Central memory CD8-positive, alpha-beta T cell (primary cell): ENCODE measurements around the gene FAM50B.

Experiments used
- ATAC-seq: fragments of 150-1000 bp; cut with Tn5 transposase; replicated peaks from 2 replicates; pipeline ENCODE4 v1.10.0; 2022; ENCODE audit warnings: mild to moderate bottlenecking, moderate FRiP score, moderate number of reproducible peaks; ENCODE audit not compliant: poor library complexity, severe bottlenecking; ENCODE audit errors: extremely low read depth
- DNase-seq, 2 donors: peaks; one replicate each; pipeline ENCODE4 v3.0.0; 2021; ENCODE audit warnings: low spot score in 2 of 2
- H3K27ac Mint-ChIP-seq: one replicate; pipeline ENCODE4 v1.8.0; 2022; ENCODE audit warnings: low read depth, mild to moderate bottlenecking, moderate library complexity, mixed read lengths
- H3K27me3 Mint-ChIP-seq: one replicate; pipeline ENCODE4 v1.8.0; 2022; ENCODE audit warnings: mixed read lengths
- H3K36me3 Mint-ChIP-seq: one replicate; pipeline ENCODE4 v1.8.0; 2022; ENCODE audit warnings: mild to moderate bottlenecking, moderate library complexity, mixed read lengths; ENCODE audit not compliant: insufficient read depth
- H3K4me1 Mint-ChIP-seq: one replicate; pipeline ENCODE4 v1.8.0; 2022; ENCODE audit warnings: mixed read lengths
- H3K4me3 Mint-ChIP-seq: one replicate; pipeline ENCODE4 v1.8.0; 2022; ENCODE audit warnings: mild to moderate bottlenecking, moderate library complexity, mixed read lengths
- H3K9me3 Mint-ChIP-seq: one replicate; pipeline ENCODE4 v1.8.0; 2022; ENCODE audit warnings: mixed read lengths

The FAM50B gene

DNA sequence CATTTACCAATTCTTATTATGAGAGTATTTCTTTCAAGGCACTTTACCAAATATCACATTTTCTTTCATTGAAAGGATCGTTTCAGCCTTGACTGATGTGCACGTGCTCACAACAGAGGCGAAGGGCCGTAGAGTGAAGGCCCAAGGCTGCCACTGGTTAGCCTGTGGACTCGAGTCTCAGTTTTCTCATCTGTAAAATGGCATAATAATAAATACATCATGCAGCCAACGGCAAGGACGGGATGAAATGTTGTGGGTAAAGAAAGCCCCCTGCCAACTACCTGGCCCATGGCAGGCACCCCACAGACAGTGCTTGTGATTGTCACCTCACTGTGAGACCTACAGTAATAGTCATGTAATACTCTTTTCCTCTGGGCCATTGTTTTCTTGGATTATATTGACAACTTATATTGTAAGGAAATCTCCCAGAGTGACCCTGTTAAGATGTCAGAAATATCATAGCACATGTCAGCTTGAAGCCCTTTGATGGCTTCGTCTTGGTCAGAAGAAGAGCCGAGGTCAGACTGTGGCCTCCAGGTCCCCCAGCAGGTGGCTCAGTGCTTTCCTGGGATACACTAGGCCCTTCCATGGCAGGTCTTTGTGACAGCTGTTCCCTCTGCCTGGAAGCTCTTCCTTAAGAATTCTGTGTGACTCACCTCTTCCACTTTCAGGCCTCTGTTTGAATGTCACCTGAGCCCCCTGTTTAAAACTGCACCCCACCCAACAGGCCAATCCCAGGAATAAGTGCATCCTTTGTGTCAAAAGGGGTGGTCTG, 36.3 kb downstream of the FAM50B start:
- DNase-seq: no peak
- Mint-ChIP-seq H3K36me3 (no peaks in the 10 kb centered on the region), H3K9me3 (no peaks in the 10 kb centered on the region), H3K27me3 (peaks cover 31% of the 10 kb centered on the region), H3K4me3 (no peak overlapping the region), H3K27ac (no peak overlapping the region), H3K4me1 (no peaks in the 10 kb centered on the region)
- no peak for ATAC-seq

DNA sequence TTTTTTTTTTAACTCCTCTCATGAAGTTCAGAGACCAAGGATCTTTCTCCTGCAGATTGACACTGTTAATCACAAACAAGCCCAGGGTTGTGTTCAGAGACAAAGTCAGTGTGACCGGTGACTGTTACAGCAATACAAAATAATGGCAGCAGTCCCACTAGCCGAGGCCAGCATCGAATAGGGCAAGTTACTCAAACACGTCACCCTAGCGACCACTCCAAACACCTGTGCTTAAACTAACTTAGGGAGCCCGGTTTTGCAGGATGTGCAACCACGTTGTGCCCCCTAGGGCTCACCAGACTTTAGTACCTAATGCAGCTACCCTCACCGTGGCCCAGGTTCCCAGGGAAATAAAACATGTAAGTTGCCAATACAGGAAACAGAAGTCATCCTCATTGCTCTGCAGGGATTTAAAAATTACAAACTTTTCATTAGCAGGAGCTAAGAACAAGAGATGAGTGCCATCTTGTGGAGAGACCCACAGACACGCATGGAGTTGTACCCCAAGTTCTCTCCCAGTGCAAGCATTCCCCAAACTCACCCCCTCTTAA, 38.1 kb downstream of the FAM50B start:
- H3K27ac Mint-ChIP-seq: no peak overlapping the region
- ATAC-seq (no peak), DNase-seq (no peak)
- H3K4me3 Mint-ChIP-seq: no peak overlapping the region
- no peaks in the 10 kb centered on the region for H3K9me3 Mint-ChIP-seq
- H3K36me3 Mint-ChIP-seq: no peaks in the 10 kb centered on the region
- peaks cover 16% of the 10 kb centered on the region for H3K27me3 Mint-ChIP-seq
- no peaks in the 10 kb centered on the region for H3K4me1 Mint-ChIP-seq

DNA sequence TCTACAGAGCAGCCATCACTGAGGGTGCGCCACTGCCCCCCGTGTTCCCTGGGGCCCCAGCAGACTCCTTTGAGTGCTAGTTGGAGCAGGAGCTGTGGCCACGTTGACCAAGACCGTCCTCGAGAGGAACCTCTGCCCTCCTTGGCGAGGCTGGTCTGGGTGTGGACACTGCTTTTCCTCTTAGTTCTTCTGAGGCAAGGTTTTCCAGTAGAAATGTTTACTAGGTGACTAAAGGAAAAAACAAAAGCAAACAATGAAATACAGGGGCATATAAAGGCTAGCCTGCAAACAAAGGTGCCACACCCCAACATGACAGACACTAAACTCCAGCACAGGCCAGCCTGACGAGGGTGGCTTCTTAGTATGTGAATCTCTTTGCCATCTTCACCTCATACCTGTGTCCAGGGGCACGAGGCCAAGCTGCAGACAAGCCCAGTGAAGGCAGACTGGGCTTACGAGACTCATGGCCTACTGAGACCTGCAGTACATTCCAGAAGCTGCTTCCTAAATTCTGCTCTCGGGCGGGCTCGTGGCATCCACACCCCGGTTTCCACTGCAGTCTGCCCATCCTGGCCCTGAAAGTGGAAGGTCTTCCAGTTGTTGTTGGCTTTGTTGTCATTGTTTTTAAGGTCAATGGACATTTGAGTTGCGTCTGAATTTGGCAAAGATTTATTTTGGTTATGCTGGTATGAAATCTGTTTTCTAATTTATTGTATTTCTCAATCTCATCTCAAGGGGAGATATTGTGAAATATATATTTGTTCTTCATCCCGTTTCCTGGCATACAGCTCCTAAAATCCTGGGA, 39.2 kb downstream of the FAM50B start:
- Mint-ChIP-seq H3K36me3 (no peaks in the 10 kb centered on the region), H3K9me3 (no peaks in the 10 kb centered on the region), H3K4me1 (no peaks in the 10 kb centered on the region), H3K27ac (no peak overlapping the region), H3K27me3 (peaks cover 9% of the 10 kb centered on the region), H3K4me3 (no peak overlapping the region)
- DNase-seq: no peak
- no peak for ATAC-seq

DNA sequence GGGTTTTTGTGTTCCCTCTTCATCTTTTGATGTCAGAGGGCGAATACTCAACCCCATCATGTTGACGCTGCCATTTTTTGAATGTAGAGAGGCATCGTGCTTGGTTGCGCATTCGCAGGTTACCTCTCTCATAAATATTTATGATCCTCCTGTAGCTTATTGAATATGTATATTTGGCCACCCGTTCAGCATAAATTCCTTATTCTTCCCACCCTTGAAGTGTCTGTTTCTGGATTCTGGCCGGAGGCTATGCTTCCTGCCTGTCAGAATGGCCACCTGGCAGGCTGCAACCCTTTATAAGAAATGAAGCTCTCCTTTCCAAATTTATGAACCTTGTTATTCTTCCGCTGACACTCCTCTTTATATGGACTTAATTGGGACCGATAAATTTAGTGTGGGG, 40.9 kb downstream of the FAM50B start:
- Mint-ChIP-seq H3K4me3 (no peak overlapping the region), H3K27me3 (peaks cover 9% of the 10 kb centered on the region), H3K36me3 (no peaks in the 10 kb centered on the region), H3K27ac (no peak overlapping the region), H3K9me3 (no peaks in the 10 kb centered on the region), H3K4me1 (no peaks in the 10 kb centered on the region)
- DNase-seq: no peak
- no peak for ATAC-seq

DNA sequence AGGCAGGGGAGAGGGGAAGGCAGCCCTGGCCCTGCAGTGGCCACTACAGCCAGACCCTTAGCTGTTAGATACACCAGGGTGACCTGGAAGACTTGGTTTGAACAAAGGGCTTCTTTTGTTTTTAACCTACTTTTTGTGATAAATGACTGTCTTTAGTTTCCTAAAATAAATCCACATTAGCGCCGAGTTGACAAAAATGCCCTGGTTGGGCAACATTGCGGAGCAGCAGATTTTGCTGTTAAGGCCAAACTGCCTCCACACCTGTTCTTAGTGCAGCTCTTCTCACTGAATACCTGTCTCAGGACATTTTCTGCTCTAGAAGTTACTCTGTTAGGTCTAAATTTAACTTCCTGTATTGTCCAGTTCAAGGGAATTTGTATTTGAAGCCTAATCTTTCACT, 42.7 kb downstream of the FAM50B start:
- Mint-ChIP-seq H3K36me3 (no peaks in the 10 kb centered on the region), H3K4me1 (no peaks in the 10 kb centered on the region), H3K4me3 (no peak overlapping the region), H3K9me3 (no peaks in the 10 kb centered on the region), H3K27ac (no peak overlapping the region), H3K27me3 (peaks cover 9% of the 10 kb centered on the region)
- DNase-seq: no peak
- no peak for ATAC-seq

DNA sequence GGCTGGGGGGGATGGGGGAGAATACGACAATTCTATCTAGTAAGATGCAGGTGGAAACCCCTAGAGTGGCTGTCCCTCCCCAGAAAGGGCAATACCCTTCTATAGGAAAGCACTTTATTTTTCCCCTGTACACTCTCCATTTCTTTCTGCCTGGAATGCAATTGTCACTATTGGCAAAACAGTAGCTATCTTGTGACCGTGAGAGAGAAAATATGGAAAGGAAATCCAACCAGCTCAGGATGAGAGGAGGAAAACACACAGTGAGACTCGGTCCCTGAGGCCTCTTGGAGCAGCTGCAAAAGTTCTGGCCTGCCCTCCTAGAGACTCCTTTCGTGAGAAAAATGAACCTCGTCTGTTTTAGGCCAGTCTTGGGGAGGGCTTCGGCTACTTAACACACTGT, 43.4 kb downstream of the FAM50B start:
- DNase-seq: no peak
- peaks cover 9% of the 10 kb centered on the region for H3K27me3 Mint-ChIP-seq
- H3K4me1 Mint-ChIP-seq: no peaks in the 10 kb centered on the region
- H3K36me3 Mint-ChIP-seq: no peaks in the 10 kb centered on the region
- H3K4me3 Mint-ChIP-seq: no peak overlapping the region
- no peak overlapping the region for H3K27ac Mint-ChIP-seq
- no peaks in the 10 kb centered on the region for H3K9me3 Mint-ChIP-seq
- no peak for ATAC-seq

DNA sequence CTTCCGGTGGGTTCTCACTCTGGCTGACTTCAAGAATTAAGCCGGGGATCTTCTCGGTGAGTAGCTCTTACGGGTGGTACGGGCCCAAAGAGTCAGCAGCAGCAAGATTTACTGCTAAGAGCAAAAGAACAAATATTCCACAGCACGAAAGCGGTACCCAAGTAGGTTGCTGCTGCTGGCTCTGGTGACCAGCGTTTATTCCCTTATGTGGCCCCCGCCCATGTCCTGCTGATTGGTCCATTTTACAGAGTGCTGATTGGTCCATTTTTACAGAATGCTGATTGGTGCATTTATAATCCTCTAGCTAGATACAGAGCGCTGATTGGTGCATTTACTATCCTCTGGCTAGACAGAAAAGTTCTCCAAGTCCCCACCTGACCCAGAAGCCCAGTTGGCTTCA, 44.3 kb downstream of the FAM50B start:
- Mint-ChIP-seq H3K36me3 (no peaks in the 10 kb centered on the region), H3K4me3 (no peak overlapping the region), H3K27me3 (peaks cover 17% of the 10 kb centered on the region), H3K27ac (no peak overlapping the region), H3K4me1 (no peaks in the 10 kb centered on the region), H3K9me3 (no peaks in the 10 kb centered on the region)
- DNase-seq: no peak
- no peak for ATAC-seq

DNA sequence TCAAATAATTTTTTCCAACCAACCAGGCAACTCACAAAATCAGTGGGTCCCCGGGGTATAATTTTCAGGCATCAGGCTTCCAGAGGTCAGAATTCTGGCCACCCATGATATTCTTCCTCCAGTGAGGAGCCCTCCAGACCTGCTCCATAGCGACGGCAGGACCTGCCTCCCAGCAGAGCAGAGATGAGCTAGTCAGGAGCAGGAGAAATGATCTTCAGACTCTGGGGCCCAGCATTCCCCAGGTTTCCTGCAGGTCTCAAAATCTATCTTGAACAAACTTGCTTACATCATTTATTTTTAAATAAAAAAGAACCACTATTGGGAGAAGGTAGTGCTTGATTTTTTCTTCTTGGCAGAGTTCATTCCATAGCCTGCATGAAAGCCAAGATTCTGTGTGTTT, 44.7 kb downstream of the FAM50B start:
- DNase-seq: no peak
- Mint-ChIP-seq H3K4me3 (no peak overlapping the region), H3K4me1 (no peaks in the 10 kb centered on the region), H3K27me3 (peaks cover 21% of the 10 kb centered on the region), H3K36me3 (no peaks in the 10 kb centered on the region), H3K27ac (no peak overlapping the region), H3K9me3 (no peaks in the 10 kb centered on the region)
- ATAC-seq: no peak

DNA sequence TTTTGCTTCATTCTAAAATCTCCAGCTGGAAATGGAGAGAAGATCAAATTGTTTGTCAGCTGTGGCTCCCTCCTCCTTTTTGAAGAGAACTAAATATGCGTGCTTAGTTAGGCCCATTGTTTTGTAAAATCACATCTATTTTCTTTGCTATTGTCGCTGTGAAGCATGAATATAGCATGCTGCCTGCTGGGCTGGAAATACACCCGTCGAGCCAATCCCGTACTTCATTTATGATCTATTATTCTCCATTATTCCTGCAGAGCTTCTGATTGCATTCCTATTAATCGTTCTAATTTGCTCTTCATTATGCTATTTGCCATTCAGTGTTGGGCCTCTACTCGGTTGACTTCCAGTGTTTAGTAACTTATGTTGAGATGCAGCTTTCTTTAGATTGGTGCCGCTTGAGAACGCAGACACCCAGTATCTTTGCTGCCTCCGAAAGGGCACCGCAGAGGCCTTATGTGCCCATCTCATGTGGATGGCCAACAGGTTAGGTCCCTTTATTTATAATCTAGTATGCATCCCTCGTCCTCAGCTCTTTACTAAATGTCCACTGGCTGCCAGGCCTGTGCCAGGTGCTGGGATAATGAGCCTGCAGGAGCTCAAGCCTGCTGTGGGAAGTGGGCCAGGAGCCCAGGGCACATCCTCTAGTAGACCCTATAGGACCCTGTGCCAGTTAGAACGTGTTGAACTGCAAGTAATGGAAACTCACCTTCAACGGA, 45.6 kb downstream of the FAM50B start:
- H3K27me3 Mint-ChIP-seq: peaks cover 30% of the 10 kb centered on the region
- H3K4me1 Mint-ChIP-seq: no peaks in the 10 kb centered on the region
- DNase-seq (no peak), ATAC-seq (no peak)
- H3K9me3 Mint-ChIP-seq: no peaks in the 10 kb centered on the region
- H3K4me3 Mint-ChIP-seq: no peak overlapping the region
- no peak overlapping the region for H3K27ac Mint-ChIP-seq
- H3K36me3 Mint-ChIP-seq: no peaks in the 10 kb centered on the region

DNA sequence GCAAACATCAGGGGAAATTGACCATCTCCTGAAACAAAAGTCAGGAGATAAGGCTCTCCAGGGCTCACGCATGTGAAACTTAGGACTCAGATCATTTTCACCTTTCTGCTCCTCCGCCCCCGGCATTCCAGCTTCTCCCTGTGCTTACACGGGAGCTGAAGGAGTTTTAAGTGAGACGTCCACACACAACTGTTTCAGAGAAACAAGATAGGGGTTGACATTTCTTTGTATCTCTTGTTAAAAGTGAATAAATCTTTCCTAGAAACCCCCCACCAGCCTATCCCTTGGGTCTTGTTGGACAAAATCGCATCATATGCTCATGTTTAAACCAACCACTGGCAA, 46.1 kb downstream of the FAM50B start:
- no peaks in the 10 kb centered on the region for H3K4me1 Mint-ChIP-seq
- no peaks in the 10 kb centered on the region for H3K36me3 Mint-ChIP-seq
- peaks cover 30% of the 10 kb centered on the region for H3K27me3 Mint-ChIP-seq
- DNase-seq (no peak), ATAC-seq (no peak)
- no peak overlapping the region for H3K4me3 Mint-ChIP-seq
- no peaks in the 10 kb centered on the region for H3K9me3 Mint-ChIP-seq
- H3K27ac Mint-ChIP-seq: no peak overlapping the region

DNA sequence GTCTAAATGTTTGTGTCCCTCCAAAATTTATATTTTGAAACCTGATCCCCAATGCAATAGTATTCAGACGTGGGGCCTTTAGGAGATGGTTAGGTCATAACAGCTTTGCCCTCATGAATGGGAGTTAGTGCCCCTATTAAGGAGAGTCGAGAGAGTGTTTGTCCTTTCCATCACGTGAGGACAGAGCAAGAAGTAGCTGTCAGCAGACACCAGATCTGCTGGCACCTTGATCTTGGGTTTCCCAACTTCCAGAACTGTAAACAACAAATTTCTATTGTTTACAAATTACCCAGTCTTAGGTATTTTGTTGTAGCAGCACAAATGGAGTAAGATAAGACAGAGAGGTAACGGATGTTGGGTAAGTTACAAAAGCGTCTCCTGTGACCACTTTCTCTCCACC, 46.6 kb downstream of the FAM50B start:
- no peaks in the 10 kb centered on the region for H3K9me3 Mint-ChIP-seq
- H3K4me3 Mint-ChIP-seq: no peak overlapping the region
- no peak for ATAC-seq
- peaks cover 29% of the 10 kb centered on the region for H3K27me3 Mint-ChIP-seq
- DNase-seq: no peak
- H3K36me3 Mint-ChIP-seq: no peaks in the 10 kb centered on the region
- no peaks in the 10 kb centered on the region for H3K4me1 Mint-ChIP-seq
- no peak overlapping the region for H3K27ac Mint-ChIP-seq

DNA sequence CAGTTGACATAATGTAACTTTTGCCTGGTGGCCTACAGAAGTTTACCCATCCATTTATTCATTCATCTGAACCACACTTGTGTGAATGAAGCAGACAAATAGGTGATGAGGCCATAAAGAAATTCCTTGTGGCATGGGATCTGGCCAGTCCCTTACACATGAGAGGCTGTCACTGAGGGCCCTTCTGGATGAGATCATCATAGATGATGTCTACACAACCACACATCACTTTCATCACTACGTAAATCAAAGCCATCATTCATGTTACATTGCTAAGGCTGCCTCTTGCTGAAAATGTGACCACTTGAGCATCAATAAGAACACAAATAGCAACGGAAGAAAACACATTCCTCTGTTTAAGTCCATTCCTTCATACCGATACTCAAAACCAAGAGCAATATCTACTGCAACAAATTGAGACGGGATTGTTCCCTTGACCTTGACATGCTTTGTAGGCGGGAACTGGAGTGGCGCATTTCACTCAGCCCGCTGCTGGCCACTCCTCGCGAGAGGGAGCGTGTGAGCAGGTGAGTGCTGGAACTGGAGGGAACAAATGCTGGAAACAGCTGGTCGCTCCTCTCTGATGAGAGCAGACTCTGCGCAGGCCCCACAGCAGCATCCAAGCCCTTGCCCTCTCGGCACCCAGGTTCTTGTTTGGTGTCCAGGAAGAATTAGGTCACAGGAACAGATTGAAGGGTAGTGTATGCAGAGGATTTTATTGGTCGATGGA, 49.3 kb downstream of the FAM50B start:
- H3K9me3 Mint-ChIP-seq: no peaks in the 10 kb centered on the region
- ATAC-seq (no peak), DNase-seq (no peak)
- no peak overlapping the region for H3K27ac Mint-ChIP-seq
- no peaks in the 10 kb centered on the region for H3K4me1 Mint-ChIP-seq
- no peak overlapping the region for H3K4me3 Mint-ChIP-seq
- peaks cover 37% of the 10 kb centered on the region for H3K27me3 Mint-ChIP-seq
- H3K36me3 Mint-ChIP-seq: no peaks in the 10 kb centered on the region
